K562 (cell line): ENCODE results near the gene SMC4. TPM values are rescaled to one million over a fixed set of nuclear protein-coding genes. Genes with fewer than 3 reads are reported as not detected.

ENCODE experiments used
- CBX2 ChIP-seq: fragments of 200-600 bp; sonication (generic); IDR thresholded peaks from one replicate; pipeline ENCODE4 v1.6.1; 2012; ENCODE audit warnings: mild to moderate bottlenecking, low read length, inconsistent platforms; ENCODE audit not compliant: insufficient read depth, poor library complexity, severe bottlenecking
- CEBPG ChIP-seq, 3 experiments: fragments of 200-800 bp in 1 of 3; sonication (Bioruptor generic) in 1 of 3; sonication (generic) in 1 of 3; formaldehyde crosslinking in 1 of 3; IDR thresholded peaks in 2 of 3; conservative IDR thresholded peaks in 1 of 3; 2 replicates each; pipeline versions ENCODE4 v1.6.1 to v1.8.0; 2016 to 2022; ENCODE audit warnings: missing compliant biosample characterization in 2 of 3, missing genetic modification characterization in 2 of 3, mild to moderate bottlenecking in 1 of 3, missing genetic modification reagents in 1 of 3
- KLF6 ChIP-seq: fragments of 250-450 bp; sonication (Bioruptor Pico); IDR thresholded peaks from 2 replicates; pipeline ENCODE4 v1.4.0; 2020; ENCODE audit warnings: mild to moderate bottlenecking, moderate library complexity, borderline replicate concordance
- MYNN ChIP-seq, 2 experiments: sonication (generic); formaldehyde crosslinking in 1 of 2; IDR thresholded peaks; 2 replicates each; pipeline versions ENCODE4 v1.5.0 to v1.6.1; 2016 to 2020; ENCODE audit warnings: antibody characterized with exemption in 1 of 2, missing genetic modification reagents in 1 of 2
- NFIC ChIP-seq: fragments of 450-650 bp; IDR thresholded peaks from 2 replicates; pipeline ENCODE4 v1.6.1; 2017; ENCODE audit warnings: mild to moderate bottlenecking, inconsistent platforms
- NR1H2 ChIP-seq: sonication (generic); formaldehyde crosslinking; IDR thresholded peaks from 2 replicates; pipeline ENCODE4 v1.4.0; 2020; ENCODE audit warnings: mild to moderate bottlenecking, missing genetic modification reagents
- POU5F1 ChIP-seq: fragments of 150-350 bp; IDR thresholded peaks from 2 replicates; pipeline ENCODE4 v1.6.1; 2014; ENCODE audit warnings: borderline replicate concordance, low read length, low read depth, mild to moderate bottlenecking; ENCODE audit not compliant: partially characterized antibody
- XRCC5 ChIP-seq: fragments of 200-400 bp; formaldehyde crosslinking; IDR thresholded peaks from 2 replicates; pipeline ENCODE4 v1.6.1; 2017; ENCODE audit warnings: low read depth, mild to moderate bottlenecking, low read length
- ZNF146 ChIP-seq: IDR thresholded peaks from one replicate; pipeline ENCODE4 v1.6.1; 2018; ENCODE audit warnings: missing compliant biosample characterization; ENCODE audit not compliant: unreplicated experiment
- ZNF263 ChIP-seq: sonication (generic); formaldehyde crosslinking; IDR thresholded peaks from 2 replicates; pipeline ENCODE4 v1.8.0; 2022; ENCODE audit warnings: mild to moderate bottlenecking, missing genetic modification reagents, borderline replicate concordance
- ZNF507 ChIP-seq: conservative IDR thresholded peaks from 2 replicates; pipeline ENCODE4 v1.6.1; 2017; ENCODE audit warnings: missing genetic modification characterization, missing compliant biosample characterization
- polyA plus RNA-seq, 8 experiments: library from polyadenylated mRNA; depleted of rRNA in 4 of 8; stranded (reverse) in 5 of 8; unstranded in 3 of 8; fragments of >200 nt; fragmentation: Nextera tagmentation in 2 of 8; fragmentation: Illumina TruSeq in 1 of 8; extraction: Ambion mirVana in 2 of 8; extraction: Trizol in 1 of 8; gene quantifications; 2 replicates each; pipeline versions ENCODE4 v1.2.1 to v1.2.3, GENCODE V29; 2011 to 2014; ENCODE audit warnings: inconsistent platforms in 1 of 8, missing spikeins in 1 of 8
- total RNA-seq, 7 experiments: library from RNA; depleted of rRNA in 6 of 7; stranded (reverse); fragments of >200 nt in 6 of 7; fragmentation: Illumina TruSeq in 2 of 7; extraction: Trizol in 2 of 7; gene quantifications; 2 replicates each; pipeline versions ENCODE4 v1.2.1 to v1.2.3, GENCODE V29; 2011 to 2021; ENCODE audit warnings: low replicate concordance in 1 of 7
- TF ChIP-seq, protein P1 (sequence below): fragments of 450-650 bp; IDR thresholded peaks from 2 replicates; pipeline ENCODE4 v1.6.1; 2016; ENCODE audit warnings: antibody characterized with exemption
- TF ChIP-seq, protein P2 (sequence below): sonication (generic); formaldehyde crosslinking; IDR thresholded peaks from 2 replicates; pipeline ENCODE4 v1.8.0; 2022; ENCODE audit warnings: mild to moderate bottlenecking, missing genetic modification reagents
- TF ChIP-seq, protein P3 (sequence below): fragments of 250-450 bp; sonication (Bioruptor Pico); IDR thresholded peaks from 2 replicates; pipeline ENCODE4 v1.8.0; 2022; ENCODE audit warnings: moderate library complexity, mild to moderate bottlenecking, inconsistent platforms
- TF ChIP-seq, protein P4 (sequence below), 3 experiments: IDR thresholded peaks in 2 of 3; conservative IDR thresholded peaks in 1 of 3; 2 replicates each; pipeline ENCODE4 v1.5.1; 2011 to 2012; ENCODE audit warnings: low read length in 3 of 3, mild to moderate bottlenecking in 3 of 3, control low read depth in 2 of 3, improper control_type of control experiment in 1 of 3, inconsistent platforms in 1 of 3, low read depth in 1 of 3, mixed read lengths in 1 of 3, moderate library complexity in 1 of 3; ENCODE audit not compliant: insufficient read depth in 2 of 3

SMC4 gene
- total and polyA plus RNA-seq, 9 of the 15 experiments (the other 6 are each of a cell fraction or from before 2014, with no cell fraction given), result 87.9 to 347 (median 176) TPM

DNA sequence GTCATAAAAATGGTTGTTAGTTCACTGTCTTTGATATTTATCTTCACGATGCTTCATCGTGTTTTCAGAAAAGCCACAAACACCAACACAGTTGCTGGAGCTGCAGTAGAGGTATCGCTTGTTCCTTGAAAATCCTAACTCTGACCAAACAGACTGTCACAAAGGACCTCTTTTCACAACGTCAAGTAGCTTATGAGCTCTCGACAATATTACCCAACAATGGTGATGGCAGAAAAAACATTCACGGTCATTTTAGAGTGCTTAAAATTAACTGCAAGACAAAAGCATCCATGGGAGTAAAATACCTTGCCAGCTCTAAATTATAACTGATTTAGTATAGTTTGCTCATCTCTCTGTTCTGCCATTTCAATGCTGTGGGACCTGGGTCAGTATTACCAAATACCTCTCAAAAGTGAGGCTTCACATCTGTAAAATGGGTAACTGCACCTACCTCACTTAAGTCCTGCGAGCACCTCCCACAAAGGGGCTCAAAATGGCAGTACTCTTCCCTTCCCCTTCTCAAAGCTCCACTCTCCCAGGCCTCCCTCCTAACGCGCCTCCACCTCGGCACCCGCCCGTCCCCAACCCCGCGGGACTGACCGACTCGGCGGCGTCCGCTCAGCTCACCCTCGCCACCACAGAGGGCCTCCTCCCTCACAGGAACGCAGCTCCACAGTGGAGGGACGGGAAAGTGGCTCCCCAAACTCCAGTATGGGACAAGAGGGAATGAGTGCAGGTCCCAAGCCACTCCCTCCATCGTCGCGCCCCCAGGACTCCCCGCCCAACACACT lies 49.6 kb downstream of the SMC4 start (continued):
- TF ChIP-seq, protein P1, sequence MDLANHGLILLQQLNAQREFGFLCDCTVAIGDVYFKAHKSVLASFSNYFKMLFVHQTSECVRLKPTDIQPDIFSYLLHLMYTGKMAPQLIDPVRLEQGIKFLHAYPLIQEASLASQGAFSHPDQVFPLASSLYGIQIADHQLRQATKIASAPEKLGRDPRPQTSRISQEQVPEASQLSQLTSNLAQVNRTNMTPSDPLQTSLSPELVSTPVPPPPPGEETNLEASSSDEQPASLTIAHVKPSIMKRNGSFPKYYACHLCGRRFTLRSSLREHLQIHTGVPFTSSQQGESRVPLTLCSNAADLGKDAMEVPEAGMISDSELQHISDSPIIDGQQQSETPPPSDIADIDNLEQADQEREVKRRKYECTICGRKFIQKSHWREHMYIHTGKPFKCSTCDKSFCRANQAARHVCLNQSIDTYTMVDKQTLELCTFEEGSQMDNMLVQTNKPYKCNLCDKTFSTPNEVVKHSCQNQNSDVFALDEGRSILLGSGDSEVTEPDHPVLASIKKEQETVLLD, result no peak
- no peak for TF ChIP-seq POU5F1
- TF ChIP-seq XRCC5, result no peak; the same call in 1 of the 2 replicates
- no peak for TF ChIP-seq MYNN (IDR thresholded peaks at IDR 0.05)
- TF ChIP-seq MYNN (CRISPR knock-in tag; IDR thresholded peaks at IDR 0.05), result no peak
- no peak for TF ChIP-seq NFIC
- TF ChIP-seq ZNF263 (CRISPR knock-in tag), result no peak; the same call in 1 of the 2 replicates
- TF ChIP-seq, protein P2, sequence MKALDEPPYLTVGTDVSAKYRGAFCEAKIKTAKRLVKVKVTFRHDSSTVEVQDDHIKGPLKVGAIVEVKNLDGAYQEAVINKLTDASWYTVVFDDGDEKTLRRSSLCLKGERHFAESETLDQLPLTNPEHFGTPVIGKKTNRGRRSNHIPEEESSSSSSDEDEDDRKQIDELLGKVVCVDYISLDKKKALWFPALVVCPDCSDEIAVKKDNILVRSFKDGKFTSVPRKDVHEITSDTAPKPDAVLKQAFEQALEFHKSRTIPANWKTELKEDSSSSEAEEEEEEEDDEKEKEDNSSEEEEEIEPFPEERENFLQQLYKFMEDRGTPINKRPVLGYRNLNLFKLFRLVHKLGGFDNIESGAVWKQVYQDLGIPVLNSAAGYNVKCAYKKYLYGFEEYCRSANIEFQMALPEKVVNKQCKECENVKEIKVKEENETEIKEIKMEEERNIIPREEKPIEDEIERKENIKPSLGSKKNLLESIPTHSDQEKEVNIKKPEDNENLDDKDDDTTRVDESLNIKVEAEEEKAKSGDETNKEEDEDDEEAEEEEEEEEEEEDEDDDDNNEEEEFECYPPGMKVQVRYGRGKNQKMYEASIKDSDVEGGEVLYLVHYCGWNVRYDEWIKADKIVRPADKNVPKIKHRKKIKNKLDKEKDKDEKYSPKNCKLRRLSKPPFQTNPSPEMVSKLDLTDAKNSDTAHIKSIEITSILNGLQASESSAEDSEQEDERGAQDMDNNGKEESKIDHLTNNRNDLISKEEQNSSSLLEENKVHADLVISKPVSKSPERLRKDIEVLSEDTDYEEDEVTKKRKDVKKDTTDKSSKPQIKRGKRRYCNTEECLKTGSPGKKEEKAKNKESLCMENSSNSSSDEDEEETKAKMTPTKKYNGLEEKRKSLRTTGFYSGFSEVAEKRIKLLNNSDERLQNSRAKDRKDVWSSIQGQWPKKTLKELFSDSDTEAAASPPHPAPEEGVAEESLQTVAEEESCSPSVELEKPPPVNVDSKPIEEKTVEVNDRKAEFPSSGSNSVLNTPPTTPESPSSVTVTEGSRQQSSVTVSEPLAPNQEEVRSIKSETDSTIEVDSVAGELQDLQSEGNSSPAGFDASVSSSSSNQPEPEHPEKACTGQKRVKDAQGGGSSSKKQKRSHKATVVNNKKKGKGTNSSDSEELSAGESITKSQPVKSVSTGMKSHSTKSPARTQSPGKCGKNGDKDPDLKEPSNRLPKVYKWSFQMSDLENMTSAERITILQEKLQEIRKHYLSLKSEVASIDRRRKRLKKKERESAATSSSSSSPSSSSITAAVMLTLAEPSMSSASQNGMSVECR (CRISPR knock-in tag), result 0 out of 2 replicates have a peak, but pooled peaks have one; percentile 18
- TF ChIP-seq, protein P3, sequence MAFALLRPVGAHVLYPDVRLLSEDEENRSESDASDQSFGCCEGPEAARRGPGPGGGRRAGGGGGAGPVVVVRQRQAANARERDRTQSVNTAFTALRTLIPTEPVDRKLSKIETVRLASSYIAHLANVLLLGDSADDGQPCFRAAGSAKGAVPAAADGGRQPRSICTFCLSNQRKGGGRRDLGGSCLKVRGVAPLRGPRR (CRISPR knock-in tag), result no peak
- TF ChIP-seq CBX2, result no peak
- TF ChIP-seq KLF6 (CRISPR knock-in tag), result no peak
- TF ChIP-seq NR1H2 (CRISPR knock-in tag), result 0 out of 2 replicates have a peak, but pooled peaks have one; percentile 75
- TF ChIP-seq, protein P4, sequence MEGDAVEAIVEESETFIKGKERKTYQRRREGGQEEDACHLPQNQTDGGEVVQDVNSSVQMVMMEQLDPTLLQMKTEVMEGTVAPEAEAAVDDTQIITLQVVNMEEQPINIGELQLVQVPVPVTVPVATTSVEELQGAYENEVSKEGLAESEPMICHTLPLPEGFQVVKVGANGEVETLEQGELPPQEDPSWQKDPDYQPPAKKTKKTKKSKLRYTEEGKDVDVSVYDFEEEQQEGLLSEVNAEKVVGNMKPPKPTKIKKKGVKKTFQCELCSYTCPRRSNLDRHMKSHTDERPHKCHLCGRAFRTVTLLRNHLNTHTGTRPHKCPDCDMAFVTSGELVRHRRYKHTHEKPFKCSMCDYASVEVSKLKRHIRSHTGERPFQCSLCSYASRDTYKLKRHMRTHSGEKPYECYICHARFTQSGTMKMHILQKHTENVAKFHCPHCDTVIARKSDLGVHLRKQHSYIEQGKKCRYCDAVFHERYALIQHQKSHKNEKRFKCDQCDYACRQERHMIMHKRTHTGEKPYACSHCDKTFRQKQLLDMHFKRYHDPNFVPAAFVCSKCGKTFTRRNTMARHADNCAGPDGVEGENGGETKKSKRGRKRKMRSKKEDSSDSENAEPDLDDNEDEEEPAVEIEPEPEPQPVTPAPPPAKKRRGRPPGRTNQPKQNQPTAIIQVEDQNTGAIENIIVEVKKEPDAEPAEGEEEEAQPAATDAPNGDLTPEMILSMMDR (IDR thresholded peaks at IDR 0.05 in 2 of 3, conservative IDR thresholded peaks at IDR 0.05 in 1 of 3; ENCODE audit: insufficient read depth in 2 of 3, low read depth in 1 of 3, low read length in 3 of 3), result no peak
- 0 out of 2 replicates have a peak, but pooled peaks have one; percentile 27 for TF ChIP-seq CEBPG (CRISPR knock-in tag; IDR thresholded peaks at IDR 0.05)
- peak; percentile 51 to 55; a peak in 3 of 4 replicates for TF ChIP-seq CEBPG (tag; conservative IDR thresholded peaks at IDR 0.05 in 1 of 2, IDR thresholded peaks at IDR 0.05 in 1 of 2)
- no peak for TF ChIP-seq ZNF146 (CRISPR knock-in tag)
- TF ChIP-seq ZNF507 (tag), result no peak
